HG03045 (cell line): ENCODE measurements around the gene RAF1.
"Not testable (repeated sequence)": the region's sequence is repeated elsewhere in the genome, so short reads cannot be mapped to it uniquely, and the experiment has no call there.

Experiments used
- ATAC-seq: cut with Tn5 transposase; IDR thresholded peaks from one replicate; pipeline ENCODE4 v1.9.1; 2021; ENCODE audit warnings: mild to moderate bottlenecking, moderate library complexity; ENCODE audit not compliant: unreplicated experiment

The RAF1 gene

DNA sequence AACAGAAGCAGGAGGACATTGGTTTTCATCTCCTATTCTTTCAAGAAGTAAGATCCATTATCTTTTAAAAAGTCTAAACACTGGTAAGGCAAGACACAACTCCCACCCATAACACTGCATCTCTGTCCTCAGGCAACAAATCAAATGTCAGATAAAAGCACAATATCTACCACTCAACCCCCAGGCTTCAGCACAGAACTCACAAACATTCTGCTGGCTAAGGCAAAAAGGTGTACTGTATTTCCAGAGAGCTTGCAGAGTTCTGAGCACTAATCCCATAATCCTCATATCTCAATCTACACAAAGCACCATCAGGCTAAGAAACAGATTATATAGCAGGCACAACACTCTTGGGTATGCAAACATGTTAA, 20.9 kb downstream of the RAF1 start:
- ATAC-seq: no peak

DNA sequence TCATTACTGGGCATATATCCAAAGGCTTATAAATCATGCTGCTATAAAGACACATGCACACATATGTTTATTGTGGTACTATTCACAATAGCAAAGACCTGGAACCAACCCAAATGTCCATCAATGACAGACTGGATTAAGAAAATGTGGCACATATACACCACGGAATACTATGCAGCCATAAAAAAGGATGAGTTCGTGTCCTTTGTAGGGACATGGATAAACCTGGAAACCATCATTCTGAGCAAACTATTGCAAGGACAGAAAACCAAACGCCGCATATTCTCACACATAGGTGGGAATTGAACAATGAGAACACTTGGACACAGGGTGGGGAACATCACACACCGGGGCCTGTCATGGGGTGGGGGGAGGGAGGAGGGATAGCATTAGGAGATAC, 23.1 kb downstream of the RAF1 start:
- not testable (repeated sequence) for ATAC-seq

DNA sequence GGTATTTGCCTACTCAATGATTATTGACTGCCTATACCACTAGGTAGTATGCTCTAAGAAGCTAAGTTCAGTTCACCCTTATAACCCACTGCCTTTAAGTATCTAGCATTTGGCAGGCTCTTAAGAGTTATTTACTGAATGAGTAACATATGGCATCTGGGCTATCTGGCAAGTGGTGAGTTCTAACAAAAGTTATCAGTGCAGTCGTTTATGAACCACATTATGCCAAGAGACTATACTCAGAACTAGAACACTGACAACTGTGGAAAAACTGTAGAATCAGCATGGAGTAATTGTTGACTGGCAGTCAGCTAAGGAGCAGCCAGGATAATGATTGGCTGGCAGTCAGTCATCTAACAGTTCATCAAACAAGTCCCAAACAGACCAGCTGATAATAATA, 25.8 kb downstream of the RAF1 start:
- ATAC-seq: no peak

DNA sequence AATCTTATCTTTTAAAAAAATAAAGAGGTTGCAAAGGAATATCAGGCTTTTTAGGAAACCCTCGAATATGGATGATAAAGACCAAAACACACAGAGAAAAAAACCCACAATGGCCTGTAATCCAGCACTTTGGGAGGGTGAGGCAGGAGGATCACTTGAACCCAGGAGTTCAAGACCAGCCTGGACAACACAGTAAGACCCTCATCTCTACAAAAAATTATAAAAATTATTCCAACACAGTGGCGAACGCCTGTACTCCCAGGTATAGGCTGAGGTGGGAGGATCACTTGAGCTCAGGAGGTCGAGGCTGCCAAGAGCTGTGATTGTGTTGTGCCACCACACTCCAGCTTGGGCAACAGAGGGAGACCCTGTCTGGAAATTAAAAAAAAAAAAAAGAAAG, 30.8 kb downstream of the RAF1 start:
- ATAC-seq: no peak

DNA sequence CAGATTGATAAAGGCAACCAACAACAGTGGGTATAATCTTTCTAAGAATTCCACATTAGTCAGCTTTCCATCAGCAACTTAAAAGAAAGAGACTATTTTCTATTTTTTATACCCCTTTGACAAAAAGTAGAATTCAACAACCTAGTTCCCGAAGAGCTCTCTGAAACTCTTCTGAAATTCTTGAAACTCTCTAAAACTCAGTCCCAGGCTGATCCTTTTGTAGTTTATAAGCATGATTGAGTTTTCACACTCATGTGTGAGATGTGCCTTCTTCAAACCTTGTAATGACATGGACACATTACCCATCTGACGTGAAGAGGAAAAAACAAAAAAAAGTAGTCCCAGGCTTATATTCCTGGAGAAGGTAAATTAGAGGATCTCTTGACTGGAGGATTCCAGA, 31.4 kb downstream of the RAF1 start:
- no peak for ATAC-seq

DNA sequence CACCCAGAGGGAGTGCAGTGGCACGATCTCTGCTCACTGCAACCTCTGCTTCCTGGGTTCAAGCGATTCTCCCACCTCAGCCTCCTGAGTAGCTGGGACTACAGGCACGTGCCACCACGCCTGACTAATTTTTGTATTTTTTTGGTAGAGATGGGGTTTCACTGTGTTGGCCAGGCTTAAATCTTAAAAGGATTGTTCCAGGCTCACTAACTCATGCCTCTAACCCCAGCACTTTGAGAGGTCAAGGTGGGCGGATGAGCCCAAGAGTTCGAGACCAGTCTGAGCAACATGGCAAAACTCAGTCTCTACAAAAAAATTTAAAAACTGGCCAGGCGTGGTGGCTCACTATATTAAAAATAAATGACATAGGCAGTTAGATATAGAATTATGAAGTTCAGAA, 33.1 kb downstream of the RAF1 start:
- ATAC-seq: not testable (repeated sequence)

DNA sequence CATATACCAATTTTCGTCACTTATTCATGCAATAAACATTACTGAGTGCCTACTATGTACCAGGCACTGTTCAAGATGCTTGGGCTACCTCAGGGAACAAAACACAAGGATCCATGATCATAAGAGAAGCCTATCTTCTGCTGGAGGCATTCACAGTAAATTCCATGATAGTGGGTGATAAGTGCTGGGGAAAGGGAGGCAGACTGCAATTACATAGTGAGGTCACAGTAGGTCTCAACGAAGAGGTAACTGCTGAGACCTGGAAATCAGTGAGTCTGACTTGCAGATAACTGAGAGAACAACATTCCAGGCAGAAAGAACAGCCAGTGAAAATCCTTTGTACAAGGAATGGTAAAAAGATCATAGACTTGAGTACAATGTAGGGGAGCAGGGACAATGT, 33.6 kb downstream of the RAF1 start:
- ATAC-seq: no peak

DNA sequence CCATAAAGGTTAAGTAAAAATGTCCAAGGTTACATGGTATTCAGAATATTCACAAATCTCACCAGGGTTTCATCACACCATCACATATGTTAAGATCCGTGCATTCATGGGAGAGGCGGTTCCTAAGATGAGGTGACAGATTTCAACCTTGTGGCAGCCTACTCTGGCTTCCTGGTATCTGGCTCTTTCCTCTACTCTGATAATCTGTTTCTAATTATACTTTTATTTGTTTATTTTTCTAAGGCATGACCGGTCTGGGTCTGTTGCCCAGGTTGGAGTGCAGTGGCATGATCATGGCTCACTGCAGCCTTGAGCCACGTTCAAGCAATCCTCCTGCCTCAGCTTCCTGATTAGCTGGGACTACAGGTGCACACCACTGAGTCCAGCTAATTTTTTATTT, 34.4 kb downstream of the RAF1 start:
- ATAC-seq: no peak

DNA sequence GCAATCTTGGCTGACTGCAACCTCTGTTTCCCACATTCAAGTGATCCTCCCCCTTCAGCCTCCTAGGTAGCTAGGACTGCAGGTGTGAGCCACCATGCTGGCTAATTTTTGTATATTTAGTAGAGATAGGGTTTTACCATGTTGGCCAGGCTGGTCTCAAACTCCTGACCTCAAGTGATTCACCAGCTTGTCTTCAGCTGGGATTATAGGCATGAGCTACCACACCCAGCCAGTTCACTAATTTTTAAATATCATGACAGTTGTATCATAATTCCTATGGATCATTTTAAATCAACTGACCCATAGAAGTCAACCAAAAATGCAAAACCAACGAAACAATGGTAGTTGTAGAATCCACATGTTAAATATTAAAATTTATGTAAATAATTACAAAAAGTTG, 35.1 kb downstream of the RAF1 start:
- no peak for ATAC-seq

DNA sequence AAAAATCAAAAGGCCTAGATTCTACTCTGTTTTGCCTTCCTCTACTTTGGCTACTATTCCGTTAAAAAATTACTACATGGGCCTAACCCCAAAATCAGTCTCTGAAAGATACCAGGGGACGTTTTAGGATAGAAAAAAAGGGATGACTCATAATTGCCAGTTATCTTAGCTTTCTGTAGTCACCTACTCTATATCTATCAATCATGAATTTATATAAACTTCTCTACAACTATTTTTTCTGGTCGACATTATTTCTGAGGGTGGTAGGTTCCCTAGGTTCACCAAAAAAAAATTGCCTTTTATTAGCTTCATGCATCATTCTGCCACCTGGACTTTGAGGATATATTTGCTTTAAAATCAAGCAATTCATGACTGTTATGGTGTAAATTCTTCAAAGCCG, 36.5 kb downstream of the RAF1 start:
- no peak for ATAC-seq

DNA sequence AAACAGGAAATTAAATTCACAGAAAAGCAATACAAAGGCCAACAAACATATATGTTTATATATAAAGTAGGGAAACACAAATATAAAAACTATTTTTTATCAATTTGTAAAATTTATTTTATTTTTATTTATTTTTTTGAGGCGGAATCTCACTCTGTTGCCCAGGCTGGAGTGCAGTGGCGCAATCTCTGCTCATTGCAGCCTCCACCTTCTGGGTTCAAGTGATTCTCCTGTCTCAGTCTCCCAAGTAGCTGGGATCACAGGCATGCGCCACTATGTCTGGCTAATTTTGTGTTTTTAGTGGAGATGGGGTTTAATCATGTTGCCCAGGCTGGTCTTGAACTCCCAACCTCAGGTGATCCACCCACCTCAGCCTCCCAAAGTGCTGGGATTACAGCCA, 39.0 kb downstream of the RAF1 start:
- not testable (repeated sequence) for ATAC-seq

DNA sequence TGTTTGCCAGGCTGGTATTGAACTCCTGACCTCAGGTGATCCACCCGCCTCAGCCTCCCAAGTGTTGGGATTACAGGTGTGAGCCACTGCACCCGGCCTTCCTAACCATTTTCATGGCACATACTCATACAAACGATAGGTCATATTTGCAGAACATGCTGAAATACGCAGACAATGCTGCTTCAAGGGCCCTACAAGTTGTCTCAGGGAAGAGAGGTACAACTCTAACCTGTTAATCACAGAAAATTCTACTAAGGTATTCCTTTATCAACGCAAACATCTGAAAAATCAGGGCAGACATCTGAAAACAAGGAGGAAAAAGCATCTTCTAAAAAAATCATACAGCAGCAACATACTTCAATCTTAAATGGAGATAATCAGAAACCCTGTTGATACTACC, 39.9 kb downstream of the RAF1 start:
- no peak for ATAC-seq

DNA sequence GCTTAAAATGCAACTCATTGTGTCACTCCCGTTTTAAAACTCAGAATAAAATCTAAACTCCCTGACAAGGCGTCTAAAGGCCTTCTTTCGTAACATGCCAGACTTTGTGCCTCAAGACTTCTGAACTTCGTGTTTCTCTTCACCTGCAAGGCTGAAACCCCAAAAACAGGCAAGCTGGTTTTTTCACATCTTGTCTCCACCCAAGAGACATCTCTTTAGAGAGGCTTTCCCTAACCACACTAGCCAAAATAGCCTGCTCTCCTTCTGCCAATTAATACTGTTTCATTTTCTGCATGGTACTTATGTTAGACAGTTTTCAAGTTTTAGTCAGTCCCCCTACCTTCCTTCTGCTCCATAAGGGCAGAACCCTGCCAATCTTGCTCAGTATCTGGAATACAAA, 41.6 kb downstream of the RAF1 start:
- no peak for ATAC-seq

DNA sequence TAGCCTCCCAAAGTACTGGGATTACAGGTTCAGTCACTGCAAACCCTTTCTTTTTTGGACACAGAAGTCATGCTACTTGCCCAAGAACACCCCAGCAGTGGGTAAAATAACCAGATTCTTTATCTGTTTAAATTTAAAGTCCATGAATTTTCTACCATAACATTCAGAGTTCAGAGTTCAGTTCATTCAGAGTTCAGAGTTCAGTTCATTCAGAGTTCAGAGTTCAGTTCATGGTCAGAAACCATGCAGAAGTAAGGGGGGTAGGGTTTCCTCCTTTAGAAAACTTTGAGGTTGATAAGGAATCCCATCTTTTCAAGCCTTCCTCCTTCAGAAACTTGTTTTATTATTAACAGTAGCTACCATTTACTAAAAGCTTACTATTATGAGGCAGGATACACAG, 43.2 kb downstream of the RAF1 start:
- ATAC-seq: no peak

DNA sequence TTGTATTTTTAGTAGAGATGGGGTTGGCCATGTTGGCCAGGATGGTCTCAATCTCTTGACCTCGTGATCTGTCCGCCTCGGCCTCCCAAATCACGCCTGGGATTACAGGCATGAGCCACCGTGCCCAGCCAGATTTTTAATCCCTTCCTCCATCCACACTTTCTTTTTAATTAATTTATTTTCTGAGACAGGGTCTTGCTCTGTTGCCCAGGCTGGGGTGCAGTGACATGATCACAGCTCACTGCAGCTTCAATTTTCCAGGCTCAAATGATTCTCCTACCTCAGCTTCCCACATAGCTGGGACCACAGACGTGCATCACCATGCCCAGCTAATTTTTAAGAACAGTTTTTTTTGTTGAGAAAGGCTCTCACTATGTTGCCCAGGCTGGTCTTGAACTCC, 43.6 kb downstream of the RAF1 start:
- no peak for ATAC-seq

DNA sequence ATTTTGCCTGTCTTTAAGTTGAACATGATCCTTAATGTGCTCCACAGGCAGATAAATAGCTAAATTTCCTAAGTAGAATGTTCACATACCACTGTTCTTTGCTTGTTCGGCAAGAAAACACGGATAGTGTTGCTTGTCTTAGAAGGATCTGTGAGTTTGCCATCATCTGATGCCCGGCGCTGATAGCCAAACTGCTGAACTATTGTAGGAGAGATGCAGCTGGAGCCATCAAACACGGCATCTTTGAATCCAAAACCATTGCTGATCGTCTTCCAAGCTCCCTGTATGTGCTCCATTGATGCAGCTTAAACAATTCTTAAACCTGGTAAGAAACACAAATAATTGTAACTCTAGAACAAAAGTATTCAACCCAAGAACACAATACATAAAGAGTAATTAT, 45.5 kb downstream of the RAF1 start:
- ATAC-seq: no peak

DNA sequence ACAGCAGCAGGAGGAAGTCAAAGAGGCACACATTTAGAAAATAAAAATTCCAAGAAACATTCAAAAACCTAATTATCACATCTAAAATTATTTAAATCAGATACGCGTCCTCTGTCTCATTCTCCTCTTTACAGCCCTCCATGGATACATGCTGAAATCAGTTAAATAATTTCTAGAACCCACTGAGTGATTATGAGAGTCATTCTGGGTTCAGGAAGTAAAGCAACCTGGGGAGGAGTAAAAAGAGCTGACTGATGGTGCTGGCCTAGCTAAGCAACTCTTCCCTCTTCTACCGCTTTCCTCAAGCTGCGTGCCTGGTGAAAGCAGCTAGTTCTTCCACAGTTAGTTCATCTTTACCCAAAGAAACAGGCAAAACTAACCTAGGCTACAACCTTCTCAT, 48.7 kb downstream of the RAF1 start:
- ATAC-seq: no peak

DNA sequence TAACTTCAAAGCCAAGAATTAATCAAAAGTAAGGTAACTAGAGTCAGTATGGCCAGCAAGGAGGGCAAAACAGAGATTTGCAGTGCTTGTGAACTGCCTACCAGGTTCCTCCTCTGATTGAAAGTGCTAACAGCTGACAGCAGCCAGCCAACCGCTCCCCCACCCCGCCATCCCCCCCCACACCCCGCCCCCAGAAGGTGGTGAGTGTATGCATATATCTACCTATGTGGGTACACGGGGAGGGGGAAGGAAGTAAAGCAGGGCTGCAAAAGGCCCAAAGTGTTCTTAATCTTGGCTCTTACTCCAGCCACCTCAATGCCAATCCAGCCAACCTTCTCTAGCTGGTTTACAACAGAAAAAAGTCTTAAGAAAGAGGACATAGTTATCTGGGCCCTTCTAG, 50.7 kb downstream of the RAF1 start:
- no peak for ATAC-seq

DNA sequence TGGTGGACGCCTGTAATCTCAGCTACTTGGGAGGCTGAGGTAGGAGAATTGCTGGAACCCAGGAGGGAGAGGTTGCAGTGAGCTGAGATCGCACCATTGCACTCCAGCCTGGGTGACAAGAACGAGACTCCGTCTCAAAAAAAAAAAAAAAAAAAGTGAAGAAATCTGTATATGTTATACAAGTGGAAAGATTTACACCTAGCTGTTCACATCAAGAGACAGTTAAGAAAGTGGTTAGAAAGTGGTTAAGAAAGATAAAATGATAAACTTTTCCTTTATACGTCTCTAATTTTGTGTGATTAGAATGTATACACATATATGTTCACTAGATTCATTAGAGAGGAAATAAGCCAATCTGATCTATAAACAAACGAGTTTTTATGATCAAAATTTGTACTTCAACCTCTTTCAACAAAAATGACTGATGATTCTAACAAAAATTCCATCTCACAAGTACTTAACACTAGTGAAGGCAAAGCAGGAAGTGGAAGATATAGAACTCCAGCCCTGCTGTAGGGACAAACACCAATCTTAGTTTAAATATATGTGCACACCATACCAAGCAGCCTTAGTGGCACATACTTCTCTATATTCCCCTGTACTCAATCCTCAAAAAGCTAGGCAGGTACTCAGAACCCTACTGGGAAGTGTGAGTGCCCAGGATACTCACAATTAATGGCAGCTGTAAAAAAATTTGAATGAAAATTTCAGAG, 51.2 kb downstream of the RAF1 start:
- no peak for ATAC-seq

DNA sequence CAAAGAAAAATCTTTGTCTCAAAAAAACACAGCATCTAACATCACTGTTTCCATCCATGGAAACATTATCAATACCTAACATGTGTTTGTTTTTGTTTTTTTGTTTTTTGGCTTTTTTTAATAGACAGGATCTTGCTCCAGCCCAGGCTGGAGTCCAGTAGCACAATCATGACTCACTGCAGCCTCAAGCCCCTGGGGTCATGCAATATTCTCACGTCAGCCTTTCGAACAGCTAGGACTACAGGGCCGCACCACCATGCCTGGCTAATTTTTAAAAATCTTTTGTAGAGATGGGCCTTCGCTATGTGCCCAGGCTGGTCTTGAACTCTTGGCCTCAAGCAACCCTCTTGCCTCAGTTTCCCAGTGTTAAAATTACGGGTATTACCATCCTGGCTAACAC, 52.8 kb downstream of the RAF1 start:
- no peak for ATAC-seq

DNA sequence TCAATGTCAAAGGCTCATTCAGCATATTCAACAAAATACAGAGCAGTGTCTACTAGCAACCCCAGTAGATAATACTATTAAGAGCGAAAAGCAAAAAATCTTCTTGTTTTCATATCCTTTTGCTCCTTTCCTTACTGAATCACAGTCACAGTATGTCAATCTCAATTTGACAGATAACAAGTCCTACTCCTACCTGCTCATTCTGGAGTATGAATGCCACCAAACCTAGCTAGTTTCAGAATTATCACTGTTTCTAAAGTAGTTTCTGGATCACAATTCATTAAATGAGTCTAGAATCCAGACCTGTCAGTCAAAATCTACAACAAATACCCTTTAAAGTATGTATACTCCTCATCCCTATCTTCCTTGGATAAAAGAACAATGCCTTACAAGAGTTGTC, 55.5 kb downstream of the RAF1 start:
- ATAC-seq: no peak

DNA sequence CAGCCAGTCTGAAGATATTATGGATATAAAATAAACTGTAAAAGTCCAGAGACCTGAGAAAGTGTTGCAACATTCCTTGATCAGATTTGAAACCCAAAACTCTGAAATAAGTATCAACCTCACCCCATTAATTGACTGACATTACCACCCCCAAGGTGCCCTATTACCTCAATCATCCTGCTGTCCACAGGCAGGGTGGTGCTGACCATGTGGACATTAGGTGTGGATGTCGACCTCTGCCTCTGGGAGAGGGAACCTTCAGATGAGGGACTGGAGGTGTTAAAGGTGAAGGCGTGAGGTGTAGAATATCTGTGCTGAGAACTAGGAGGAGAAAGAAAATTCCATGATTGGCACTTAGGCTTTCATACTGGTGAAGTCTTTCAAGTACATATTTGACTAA, 59.9 kb downstream of the RAF1 start:
- no peak for ATAC-seq

DNA sequence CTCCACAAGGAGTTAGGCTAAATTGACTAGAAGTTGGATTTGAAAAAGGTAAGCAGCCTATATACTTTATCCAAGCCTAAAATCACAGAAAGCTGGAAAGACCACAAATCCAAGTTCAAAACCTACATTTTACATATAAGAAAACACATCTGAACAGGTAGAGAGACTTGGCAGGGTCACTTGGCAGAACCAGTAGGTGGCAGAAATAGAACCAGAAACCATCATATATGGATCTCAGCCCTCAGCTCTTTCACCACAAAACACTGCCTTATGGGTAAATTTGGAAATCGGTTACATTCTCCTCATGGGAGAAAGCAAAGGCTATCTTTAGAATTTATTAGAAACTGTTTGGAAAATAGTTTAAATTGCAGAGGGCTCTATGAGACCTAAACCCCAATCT, 62.8 kb downstream of the RAF1 start:
- ATAC-seq: no peak

DNA sequence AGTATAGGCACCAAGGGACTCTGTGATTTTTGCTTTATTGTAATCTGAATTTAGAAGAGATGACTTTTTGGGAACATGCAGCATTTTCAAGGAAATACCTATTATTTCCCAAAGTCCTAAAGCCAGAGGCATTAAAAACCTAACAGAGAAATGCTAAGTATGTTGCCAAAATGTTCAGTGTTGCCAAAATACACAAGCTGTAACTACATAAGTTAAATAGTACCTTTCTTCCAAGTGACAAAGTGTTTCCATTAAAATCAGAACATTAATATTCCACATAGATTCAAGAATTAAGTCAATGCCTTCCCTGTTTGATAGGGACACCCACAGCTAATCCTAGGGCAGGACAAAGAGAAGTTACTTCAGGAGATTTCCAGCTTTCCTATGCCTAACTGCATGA, 65.0 kb downstream of the RAF1 start:
- ATAC-seq: no peak
